ENCODE data around the gene STK39.

The STK39 gene

DNA sequence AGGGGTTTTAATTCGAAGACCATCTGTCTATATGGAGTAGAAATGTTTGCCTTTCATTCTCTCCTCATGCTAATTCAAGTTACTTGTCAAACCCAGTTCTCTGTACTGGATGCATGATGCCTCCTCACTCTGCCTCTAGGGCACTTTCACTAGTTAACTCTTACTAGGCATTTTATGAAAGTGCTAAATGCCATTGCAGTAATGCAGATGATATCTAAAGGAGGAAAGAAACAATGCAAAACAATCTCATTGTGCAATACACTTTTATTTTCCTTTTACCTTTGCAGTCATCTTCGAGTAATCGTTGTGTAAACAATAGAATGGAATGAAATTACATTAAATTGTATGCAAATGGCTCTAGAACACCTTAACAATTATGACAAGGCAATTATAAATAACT is 293.6 kb downstream of the STK39 start:
- DNase-seq (ENCODE audit: low spot score): no peak

DNA sequence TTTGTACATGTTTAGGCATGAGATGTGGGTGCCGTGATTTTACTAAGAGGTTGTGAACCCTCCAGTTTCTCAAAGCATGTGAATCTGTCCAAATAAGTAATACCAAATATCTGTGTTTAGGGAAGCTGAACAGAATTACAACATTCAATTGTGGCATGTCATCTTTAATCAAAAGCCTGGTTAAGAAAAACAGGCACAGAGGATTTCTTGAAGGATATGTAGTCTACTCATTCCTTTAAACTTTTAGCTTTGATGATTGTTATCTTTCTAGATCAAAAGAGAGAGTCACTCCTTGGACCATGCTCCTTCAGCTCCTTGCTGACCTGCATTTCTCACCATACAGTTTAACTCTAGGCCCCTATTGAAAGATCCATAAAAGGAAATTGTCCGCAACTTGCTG is 296.8 kb downstream of the STK39 start:
- no peak for DNase-seq (ENCODE audit: low spot score)

DNA sequence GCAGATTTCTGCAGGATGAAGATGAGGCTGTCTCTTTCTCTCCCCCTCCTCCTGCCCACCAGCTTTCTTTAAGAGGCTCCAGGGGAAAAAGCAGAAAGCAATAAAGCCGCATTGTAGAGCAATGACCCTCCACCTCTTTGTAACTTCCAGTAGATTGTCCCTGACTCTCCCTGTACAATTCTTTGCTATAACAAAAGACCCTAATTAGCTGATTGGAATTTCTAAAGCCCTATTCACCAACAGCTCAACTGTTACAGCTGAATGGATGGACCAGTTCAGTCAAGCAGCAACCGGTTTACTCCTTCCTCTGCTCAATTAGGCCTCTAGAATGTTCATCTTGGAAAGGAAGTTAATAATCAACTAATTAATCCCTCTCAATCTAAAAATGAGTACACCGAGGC is 301.0 kb downstream of the STK39 start:
- DNase-seq (ENCODE audit: low spot score): no peak

DNA sequence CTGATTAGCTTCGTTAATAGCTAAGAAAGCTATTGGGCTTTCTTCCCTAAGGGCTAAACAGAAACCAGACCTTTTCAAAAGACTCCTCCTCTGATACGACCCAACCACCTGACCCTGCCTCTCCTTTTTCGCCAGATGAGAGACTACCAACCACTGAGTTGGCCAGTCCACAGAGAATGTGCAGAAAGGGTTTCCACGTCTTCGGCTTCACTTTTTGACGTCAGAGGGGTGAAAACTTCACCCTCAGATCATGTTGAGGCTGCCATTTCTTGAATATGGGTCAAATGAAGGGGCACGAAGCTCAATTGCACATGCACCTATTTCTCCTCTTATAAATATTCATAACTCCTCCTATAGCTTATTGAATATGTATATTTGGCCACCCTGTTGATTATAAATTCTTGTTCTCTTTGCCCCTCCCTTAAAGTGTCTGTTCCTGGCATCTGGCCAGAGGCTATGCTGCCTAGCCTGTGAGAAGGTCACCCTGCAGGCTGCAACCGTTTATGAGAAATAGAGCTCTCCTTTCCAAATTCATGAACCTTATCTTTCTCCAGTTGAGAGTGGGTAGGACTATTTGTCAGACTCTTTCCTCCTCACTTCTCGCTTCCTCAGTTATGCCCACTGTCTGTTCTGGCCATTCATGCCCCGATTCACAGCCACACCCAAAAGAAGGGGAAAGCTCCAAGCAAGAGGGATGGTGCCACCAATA is 301.6 kb downstream of the STK39 start:
- DNase-seq (ENCODE audit: low spot score): no peak

DNA sequence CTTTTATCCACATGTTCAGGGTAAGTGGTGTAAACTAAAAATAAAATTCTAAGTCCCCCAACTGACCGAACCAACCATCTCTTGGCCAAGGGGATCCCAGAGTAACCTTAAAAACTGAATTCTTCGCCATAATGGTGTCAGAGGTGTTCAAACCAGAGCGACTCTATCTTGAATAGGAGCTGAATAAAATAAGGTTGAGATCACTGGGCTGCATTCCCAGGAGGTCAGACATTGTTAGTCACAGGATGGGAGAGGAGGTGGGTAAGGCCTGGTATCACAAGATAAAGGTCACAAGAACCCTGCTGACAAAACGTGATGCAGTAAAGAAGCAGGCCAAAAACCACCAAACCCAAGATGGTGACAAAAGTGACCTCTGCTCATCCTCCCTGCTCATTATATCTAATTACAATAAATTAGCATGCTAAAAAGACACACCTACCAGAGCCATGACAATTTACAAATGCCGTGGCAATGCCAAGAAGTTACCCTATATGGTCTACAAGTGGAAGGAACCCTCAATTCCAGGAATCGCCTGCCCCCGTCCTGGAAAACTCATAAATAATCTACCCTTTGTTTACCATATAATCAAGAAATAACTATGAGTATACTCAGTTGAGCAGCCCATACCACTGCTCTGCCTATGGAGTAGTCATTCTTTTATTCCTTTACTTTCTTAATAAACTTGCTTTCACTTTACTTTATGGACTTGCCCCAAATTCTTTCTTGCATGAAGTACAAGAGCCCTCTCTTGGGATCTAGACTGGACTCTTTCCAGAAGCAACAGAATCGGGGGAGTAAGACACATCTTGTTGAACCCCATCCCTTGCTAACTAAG is 302.4 kb downstream of the STK39 start:
- no peak for DNase-seq (ENCODE audit: low spot score)

DNA sequence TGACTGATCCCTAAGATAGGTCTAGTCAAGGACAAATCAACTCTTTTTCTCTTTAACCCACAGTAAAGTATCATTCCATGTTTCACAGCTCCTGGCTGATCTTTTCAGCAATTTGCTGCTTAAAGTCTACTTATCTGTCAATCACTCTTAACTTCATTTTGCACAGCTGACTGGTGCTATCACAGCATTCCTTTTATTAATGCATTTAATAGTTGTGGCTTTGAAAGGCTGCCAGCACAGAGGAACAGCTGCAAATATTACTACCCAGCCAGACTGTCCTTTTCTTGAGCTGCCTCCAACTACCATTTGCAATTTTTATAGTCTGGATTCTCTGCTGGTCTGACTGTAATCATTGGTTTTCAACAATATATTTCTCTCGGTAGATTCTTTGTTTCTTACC is 303.5 kb downstream of the STK39 start:
- DNase-seq (ENCODE audit: low spot score): no peak

DNA sequence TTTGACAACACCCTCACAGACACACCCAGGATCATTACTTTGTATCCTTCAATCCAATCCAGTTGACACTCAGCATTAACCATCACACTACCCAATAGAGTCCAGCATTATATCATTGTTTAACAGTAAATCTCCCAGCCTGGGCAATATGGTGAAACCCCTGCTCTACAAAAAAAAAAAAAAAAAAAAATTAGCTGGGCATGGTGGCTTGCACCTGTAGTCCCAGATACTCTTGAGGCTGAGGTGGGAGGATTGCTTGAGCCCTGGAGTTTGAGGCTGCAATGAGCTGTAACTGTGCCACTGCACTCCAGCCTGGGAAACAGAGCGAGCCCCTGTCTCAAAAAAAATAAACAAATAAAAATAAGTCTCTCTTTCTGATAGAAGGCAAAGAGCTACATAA is 304.0 kb downstream of the STK39 start:
- DNase-seq (ENCODE audit: low spot score): no peak

DNA sequence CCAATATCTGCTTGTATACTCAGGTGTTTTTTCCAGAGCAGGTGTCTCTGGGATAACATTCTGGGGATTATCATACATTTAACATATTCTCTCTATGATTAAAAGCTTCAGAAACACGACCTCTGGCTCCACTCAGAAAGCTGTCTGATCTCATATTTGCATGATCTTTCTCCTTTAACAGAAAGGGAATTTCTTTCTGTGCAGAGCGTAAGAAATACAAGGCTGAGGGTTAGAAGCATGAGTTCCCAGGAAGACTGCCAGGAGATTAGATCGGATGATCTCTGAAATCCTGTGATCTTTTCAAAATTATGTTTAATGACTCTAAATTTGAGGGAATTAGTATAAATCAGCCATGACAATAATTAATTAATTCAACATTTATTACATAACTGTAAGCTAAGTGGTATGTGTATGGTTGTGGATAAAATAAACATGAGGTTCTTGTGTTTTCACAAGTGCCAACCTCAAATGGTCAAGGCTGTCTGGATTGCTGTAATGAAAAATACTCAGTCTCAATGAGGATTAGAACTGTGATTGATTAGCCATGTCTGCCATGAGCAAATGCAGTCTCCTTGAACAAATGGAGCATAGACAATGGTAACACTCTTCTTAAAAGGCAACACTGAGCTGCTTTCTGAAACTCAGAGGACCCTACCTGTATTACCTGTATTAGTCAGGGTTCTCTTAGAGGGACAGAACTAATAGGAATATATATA is 304.9 kb downstream of the STK39 start:
- DNase-seq (ENCODE audit: low spot score): no peak

DNA sequence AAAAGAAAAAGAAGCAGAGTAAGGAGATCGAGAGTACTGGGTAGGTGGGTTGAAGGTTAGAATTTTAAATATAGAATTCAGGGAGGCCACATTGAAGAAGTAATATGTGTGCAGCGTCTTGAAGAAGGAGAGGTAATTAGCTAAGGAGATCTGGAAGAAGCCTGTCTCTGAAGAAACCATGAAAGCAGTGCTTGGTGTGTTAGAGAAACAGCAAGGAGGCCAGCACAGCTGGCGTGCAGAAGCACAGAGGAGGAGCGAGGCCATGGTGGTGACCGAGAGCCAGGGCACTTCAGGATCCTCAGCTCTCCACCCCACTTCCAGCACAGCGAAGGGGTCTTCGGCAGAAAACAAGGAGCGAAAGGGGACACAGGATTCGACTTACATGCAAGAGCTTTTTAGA is 305.8 kb downstream of the STK39 start:
- no peak for DNase-seq (ENCODE audit: low spot score)

DNA sequence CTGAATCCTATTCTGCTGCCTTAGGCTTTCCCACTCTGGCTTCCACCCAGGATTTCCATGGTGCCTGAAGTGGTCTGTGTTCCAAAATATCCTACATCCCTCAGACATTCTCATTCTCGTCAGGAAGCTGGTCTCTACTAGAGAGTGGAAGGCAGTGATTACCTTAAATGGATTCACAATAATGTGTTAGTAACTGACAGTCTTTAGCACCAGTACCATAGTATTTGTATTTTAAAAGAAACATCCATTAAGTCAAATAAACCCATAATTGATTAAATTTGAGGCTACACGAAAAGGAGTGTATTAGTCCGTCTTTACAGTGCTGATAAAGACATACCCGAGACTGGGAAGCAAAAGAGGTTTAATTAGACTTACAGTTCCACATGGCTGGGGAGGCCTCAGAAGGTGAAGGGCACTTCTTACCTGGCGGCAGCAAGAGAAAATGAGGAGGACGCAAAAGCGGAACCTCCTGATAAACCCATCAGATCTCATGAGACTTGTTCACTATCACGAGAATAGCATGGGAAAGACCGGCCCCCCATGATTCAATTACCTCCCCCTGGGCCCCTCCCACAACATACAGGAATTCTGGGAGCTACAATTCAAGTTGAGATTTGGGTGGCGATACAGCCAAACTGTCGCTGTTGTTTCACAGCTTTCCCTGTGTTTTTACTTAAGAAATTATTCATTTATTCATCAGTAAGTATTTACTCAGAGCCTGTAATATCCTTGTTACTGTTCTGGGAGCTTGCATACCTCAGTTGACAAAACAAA is 306.5 kb downstream of the STK39 start:
- no peak for DNase-seq (ENCODE audit: low spot score)

DNA sequence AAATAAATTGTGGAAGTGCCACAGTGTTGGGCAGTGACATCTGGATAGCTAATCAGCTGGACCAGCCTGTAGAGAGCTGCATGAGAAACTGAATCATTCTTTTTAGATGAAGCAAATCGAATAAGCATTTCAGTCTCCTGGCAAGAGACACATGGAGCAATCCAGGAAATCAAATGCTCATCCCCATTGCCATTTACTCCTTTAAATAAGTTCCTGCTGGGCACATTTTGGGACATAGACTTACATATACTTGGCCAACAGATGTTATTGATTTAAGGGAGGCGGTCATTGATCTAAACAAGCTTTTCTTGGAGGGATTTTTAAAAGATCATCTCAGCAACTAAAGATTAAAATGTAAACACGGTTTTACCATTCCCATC is 307.1 kb downstream of the STK39 start:
- DNase-seq (ENCODE audit: low spot score): no peak

DNA sequence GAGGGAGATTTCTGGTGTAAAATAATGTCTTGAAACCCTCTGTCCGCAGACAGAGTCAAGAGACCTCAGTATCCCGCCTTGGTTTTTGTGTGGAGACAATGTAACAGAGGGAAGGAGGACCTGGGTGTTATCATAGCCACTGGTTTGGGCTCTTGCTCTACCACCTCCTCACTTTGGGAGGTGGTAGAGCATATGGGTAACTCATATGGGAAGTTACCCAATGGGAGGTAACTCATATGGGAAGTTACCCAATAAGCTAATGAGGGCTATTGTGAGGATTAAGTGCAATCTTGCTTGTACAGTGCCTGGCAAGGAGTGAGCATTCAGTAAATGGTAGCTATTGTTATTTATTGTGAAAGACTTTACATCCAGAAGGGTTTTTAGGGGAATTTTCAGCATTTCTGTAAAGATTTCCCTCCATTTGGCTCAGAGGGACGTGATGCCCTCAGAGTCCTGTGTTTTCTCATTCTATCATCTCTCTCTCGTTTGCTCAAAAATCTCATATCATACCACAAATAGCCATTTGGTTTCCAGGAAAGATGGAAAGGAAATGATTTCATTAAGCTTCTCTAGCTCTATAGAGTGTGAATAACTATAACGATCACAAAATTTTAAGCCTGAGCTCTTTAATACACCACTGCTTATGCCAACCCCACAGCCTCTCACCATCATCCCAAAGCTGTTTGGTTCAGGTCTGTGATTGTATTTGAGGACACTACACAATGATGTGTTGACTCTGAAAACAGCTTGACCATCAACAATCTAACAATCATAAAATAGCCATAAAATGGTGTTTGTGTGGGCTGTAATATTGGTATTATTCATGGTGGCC is 307.7 kb downstream of the STK39 start:
- DNase-seq (ENCODE audit: low spot score): no peak

DNA sequence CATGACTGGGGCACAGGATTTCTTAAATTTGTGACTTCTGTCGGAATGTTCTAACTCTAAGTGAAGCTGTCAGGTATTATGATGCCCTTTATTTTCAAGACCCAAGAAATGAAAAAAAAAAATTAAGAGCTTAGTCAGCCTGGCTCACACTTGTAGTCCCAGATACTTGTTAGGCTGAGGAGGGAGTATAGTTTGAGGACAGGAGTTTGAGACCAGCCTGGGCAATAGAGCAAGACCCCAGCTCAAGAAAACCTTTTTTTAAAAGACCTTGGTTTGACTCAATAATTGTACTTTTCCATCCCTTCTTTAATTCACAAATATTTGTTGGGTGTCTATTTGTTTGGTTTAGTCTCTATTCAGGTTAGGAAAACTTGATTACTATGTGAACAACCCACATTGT is 310.0 kb downstream of the STK39 start:
- no peak for DNase-seq (ENCODE audit: low spot score)

DNA sequence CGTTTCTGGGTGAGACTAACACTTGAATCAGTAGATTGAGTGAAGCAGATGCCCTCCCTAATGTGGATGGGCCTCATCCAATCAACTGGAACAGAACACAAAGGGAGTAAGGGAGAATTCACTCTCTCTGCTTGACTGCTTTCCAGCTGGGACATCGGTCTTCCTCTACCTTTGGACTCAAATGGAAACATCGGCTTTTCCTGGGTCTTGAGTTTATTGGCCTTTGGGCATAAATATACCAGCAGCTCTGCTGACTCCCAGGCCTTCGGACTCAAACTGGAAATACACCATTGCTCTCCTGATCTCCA is 311.6 kb downstream of the STK39 start:
- no peak for DNase-seq (ENCODE audit: low spot score)

DNA sequence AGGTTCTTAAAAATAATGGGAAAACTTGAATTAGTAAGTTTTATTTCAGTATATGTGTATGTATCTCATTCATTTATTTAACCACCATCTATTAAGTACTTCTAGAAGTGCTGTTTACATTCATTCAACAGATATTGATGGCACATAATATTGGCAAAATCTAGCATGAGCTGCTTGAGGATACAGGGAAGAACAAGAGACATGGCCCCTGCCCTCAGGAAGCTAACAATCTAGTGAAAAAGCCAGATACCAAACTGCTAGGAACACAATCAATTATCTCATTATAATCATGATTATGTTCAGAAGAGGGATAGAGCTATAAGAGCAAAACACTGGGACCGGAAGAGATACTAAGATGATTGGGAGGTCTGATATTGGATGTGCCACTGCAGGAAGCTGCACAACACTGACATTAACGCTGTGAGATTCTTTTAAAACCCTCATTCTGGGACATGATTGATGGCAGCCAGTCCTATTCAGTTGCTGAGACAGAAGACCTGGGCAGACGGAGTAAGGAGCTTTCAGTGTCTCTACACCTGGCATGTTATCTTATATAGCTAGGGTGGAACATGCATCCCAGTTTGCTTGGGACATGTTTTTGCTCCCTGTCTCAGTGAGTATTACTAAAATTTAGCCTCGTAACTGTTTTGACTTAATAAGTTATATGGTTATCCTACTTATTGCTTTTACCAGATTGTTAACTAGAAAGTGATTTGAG is 314.1 kb downstream of the STK39 start:
- DNase-seq (ENCODE audit: low spot score): no peak

DNA sequence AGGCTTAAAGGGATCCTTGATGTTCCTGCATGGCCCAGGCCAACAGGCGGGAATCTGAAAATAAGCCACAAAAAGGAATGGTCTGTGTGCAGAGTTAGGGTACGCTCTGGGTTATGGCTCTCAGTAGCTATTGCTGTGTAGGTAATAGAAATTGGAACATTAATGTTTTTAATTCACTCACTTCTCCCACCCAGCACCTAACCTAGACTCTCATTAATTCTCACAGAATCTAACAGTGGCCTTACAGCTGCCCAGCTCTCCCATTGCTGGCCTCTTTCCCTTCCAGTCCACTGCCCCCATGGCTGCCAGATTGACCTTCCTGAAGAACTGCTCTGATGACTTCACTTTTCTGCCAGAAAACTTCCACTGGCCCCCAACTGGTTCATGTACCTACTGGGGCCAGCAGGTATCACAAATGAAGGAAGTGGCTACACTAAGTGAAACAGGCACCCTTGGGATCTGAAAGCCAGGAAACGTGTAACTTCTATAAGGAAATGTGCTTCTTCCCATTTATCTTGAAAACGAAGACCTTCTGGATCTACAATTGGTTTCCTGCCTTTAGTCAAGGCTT is 315.2 kb downstream of the STK39 start:
- no peak for DNase-seq (ENCODE audit: low spot score)

DNA sequence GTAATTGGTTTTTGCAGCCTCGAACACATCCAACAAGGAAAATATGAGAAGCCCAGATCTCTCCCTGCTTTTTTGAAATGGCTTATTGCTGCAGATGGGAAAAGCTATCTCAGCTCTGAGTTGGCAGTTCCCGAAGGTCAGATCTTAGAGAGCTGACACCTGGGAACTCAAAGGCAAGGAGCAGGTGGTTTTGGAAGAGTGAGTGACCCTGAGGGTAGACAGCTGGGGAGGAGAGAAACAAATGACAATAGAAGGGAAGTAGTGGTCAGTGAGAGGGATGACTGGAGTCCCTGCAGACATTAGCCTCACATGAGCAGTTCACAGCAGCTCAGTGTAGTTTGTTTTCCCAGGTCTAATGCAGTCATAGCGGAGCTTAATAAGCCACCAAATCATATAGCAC is 317.9 kb downstream of the STK39 start:
- no peak for DNase-seq (ENCODE audit: low spot score)

DNA sequence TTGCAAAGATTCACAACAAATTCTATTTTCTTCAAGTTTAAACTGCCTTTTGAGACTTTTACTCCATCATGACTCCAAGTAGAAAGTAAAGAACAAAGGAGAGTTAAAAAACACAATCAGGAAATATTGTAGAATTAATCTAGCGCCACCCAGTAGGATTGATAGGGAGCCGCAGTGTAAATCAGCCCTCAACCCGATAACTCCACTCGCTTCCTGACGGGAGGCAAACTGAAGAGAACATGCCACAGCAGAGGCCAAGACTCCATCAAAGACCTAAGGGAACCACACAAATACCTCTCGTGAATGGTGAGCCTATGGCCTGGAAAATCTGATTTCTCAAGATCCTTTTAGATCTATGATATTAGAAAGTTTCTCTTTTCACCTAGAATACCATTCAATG is 319.0 kb downstream of the STK39 start:
- DNase-seq (ENCODE audit: low spot score): no peak

DNA sequence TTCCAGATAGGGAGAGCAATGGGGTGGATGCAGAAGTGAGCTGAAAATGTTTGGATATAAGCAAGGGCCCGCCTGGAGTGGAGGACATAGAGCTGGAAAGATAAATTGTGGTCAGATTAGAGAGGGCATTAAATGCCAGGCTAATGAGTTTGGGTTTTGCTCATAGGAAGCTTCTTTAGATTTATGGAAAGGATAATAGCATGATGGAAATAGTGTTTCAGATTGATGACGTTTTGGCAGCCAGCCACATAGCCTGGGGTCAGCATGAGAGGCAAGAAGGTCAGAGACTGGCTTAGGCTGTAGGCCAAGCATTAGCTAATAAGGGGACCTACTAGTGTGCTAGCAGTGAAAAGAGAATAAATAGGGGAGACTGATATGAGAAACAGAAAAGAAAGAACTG is 321.6 kb downstream of the STK39 start:
- no peak for DNase-seq (ENCODE audit: low spot score)

DNA sequence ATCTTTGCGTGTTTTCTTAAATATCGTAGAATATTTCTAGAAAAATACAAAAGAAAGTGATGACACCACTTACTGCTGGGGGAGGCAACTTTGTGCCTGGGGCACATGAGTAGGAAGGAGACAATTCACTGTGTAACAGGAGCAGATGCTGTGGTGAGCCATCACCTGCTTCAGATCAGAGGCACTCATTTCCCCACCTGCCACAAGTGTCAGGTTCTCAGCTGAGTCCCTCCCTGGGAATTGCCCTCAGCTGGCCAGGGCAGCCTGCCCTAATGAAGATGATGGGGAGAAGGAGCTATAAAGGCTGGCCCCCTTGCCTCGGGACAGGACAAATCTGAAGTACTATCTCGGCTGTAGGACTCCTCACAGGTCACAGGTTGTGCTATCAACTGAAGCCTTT is 322.8 kb downstream of the STK39 start:
- no peak for DNase-seq (ENCODE audit: low spot score)

DNA sequence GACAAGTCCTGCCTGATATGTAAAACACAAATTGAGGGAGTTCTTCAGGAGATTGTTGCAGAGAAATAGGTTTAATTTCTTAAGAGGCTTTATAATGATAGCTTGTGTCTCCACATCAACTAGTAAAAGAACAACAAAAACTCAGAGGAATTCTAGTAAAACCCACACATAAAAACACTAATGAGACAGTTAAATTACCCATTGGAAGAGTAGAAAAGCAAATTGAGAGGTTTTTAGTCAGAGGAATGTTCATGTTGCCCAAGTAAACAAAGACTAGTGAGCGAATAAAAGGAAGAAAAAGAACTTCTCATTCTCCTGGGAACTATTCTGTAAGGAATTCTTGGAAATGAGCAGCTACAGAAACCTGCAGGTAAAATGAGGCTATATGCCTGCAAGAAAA is 330.6 kb downstream of the STK39 start:
- no peak for DNase-seq (ENCODE audit: low spot score)

Measured in globus pallidus (tissue), 1 donor.